H9 (cell line): ENCODE measurements around the gene ERI3. TPM values are rescaled to one million over a fixed set of nuclear protein-coding genes. Genes with fewer than 3 reads are reported as not detected.

Source experiments
- DNase-seq: peaks from one replicate; pipeline ENCODE4 v3.0.0-alpha.2; 2017
- H2AFZ ChIP-seq: one replicate; pipeline ENCODE4 v1.6.1; 2013; ENCODE audit warnings: mild to moderate bottlenecking, low read length, control low read depth, moderate library complexity
- H2AK5ac ChIP-seq: 2 replicates; pipeline ENCODE4 v1.6.1; 2013; ENCODE audit warnings: low read length, control low read depth, mixed read lengths; ENCODE audit not compliant: insufficient read length
- H2BK120ac ChIP-seq: one replicate; pipeline ENCODE4 v1.6.1; 2013; ENCODE audit warnings: low read depth, mild to moderate bottlenecking, low read length, control low read depth, inconsistent platforms; ENCODE audit not compliant: poor library complexity, severe bottlenecking
- H2BK12ac ChIP-seq: 2 replicates; pipeline ENCODE4 v1.6.1; 2013; ENCODE audit warnings: low read length, control low read depth, mixed read lengths, low read depth; ENCODE audit not compliant: insufficient read length
- H2BK15ac ChIP-seq: 2 replicates; pipeline ENCODE4 v1.6.1; 2013; ENCODE audit warnings: low read depth, low read length, control low read depth
- H2BK20ac ChIP-seq: one replicate; pipeline ENCODE4 v1.6.1; 2013; ENCODE audit warnings: low read depth, mild to moderate bottlenecking, low read length, control low read depth, inconsistent platforms; ENCODE audit not compliant: poor library complexity, severe bottlenecking
- H2BK5ac ChIP-seq: 2 replicates; pipeline ENCODE4 v1.6.1; 2013; ENCODE audit warnings: low read length, control low read depth, mixed read lengths; ENCODE audit not compliant: insufficient read length
- H3K14ac ChIP-seq: 2 replicates; pipeline ENCODE4 v1.6.1; 2013; ENCODE audit warnings: low read length, control low read depth; ENCODE audit not compliant: insufficient read depth
- H3K18ac ChIP-seq: 2 replicates; pipeline ENCODE4 v1.6.1; 2013; ENCODE audit warnings: low read depth, mild to moderate bottlenecking, mixed read lengths, low read length, control low read depth; ENCODE audit not compliant: insufficient read length
- H3K23ac ChIP-seq: 2 replicates; pipeline ENCODE4 v1.6.1; 2013; ENCODE audit warnings: low read length, control low read depth, mixed read lengths, low read depth; ENCODE audit not compliant: insufficient read length
- H3K23me2 ChIP-seq: 2 replicates; pipeline ENCODE4 v1.6.1; 2013; ENCODE audit warnings: low read depth, mild to moderate bottlenecking, mixed read lengths, low read length, control low read depth; ENCODE audit not compliant: insufficient read length, poor library complexity, severe bottlenecking
- H3K27ac ChIP-seq: 2 replicates; pipeline ENCODE4 v1.5.1; 2013; ENCODE audit warnings: low read length, control low read depth, mixed read lengths, low read depth; ENCODE audit not compliant: insufficient read length
- H3K27me3 ChIP-seq: 2 replicates; pipeline ENCODE4 v1.6.1; 2013; ENCODE audit warnings: low read length, control low read depth, inconsistent platforms; ENCODE audit not compliant: insufficient read depth
- H3K4ac ChIP-seq: 2 replicates; pipeline ENCODE4 v1.6.1; 2013; ENCODE audit warnings: low read depth, mild to moderate bottlenecking, control low read depth, inconsistent platforms, low read length, moderate library complexity
- H3K4me1 ChIP-seq: 2 replicates; pipeline ENCODE4 v1.6.1; 2013; ENCODE audit warnings: low read length, control low read depth, inconsistent platforms; ENCODE audit not compliant: insufficient read depth
- H3K4me2 ChIP-seq: 2 replicates; pipeline ENCODE4 v1.6.1; 2013; ENCODE audit warnings: low read length, control low read depth, mixed read lengths; ENCODE audit not compliant: insufficient read length, insufficient read depth
- H3K56ac ChIP-seq: 2 replicates; pipeline ENCODE4 v1.6.1; 2013; ENCODE audit warnings: low read depth, mild to moderate bottlenecking, mixed read lengths, low read length, control low read depth; ENCODE audit not compliant: insufficient read length
- H3K79me1 ChIP-seq: 2 replicates; pipeline ENCODE4 v1.6.1; 2013; ENCODE audit warnings: low read depth, mild to moderate bottlenecking, moderate library complexity, low read length, control low read depth, inconsistent platforms; ENCODE audit not compliant: insufficient read depth, poor library complexity, severe bottlenecking
- H3K79me2 ChIP-seq: 2 replicates; pipeline ENCODE4 v1.6.1; 2013; ENCODE audit warnings: low read length, control low read depth, inconsistent platforms; ENCODE audit not compliant: insufficient read depth
- H3K9ac ChIP-seq: 2 replicates; pipeline ENCODE4 v1.6.1; 2013; ENCODE audit warnings: low read length, control low read depth, mixed read lengths; ENCODE audit not compliant: insufficient read length; ENCODE audit errors: extremely low read depth
- H3K9me3 ChIP-seq: one replicate; pipeline ENCODE4 v1.6.1; 2013; ENCODE audit warnings: low read depth, low read length, inconsistent platforms; ENCODE audit not compliant: control insufficient read depth
- H3T11ph ChIP-seq: one replicate; pipeline ENCODE4 v1.6.1; 2013; ENCODE audit warnings: mild to moderate bottlenecking, low read length, control low read depth, inconsistent platforms
- H4K20me1 ChIP-seq: one replicate; pipeline ENCODE4 v1.6.1; 2013; ENCODE audit not compliant: control insufficient read depth, insufficient read length, insufficient read depth
- H4K5ac ChIP-seq: 2 replicates; pipeline ENCODE4 v1.6.1; 2013; ENCODE audit warnings: low read depth, mild to moderate bottlenecking, mixed read lengths, low read length, control low read depth; ENCODE audit not compliant: insufficient read length
- H4K8ac ChIP-seq: replicated peaks from 2 replicates; pipeline ENCODE4 v1.6.1; 2013; ENCODE audit warnings: low read length, control low read depth, mixed read lengths, low read depth; ENCODE audit not compliant: insufficient read length
- H4K91ac ChIP-seq: 2 replicates; pipeline ENCODE4 v1.6.1; 2013; ENCODE audit warnings: low read depth, mild to moderate bottlenecking, moderate library complexity, mixed read lengths, low read length, control low read depth; ENCODE audit not compliant: insufficient read length
- H3K27ac Mint-ChIP-seq, 3 experiments: 2 replicates in 2 of 3; 3 replicates in 1 of 3; pipeline ENCODE4 v1.8.0; 2020 to 2021; ENCODE audit warnings: mixed read lengths in 3 of 3, mild to moderate bottlenecking in 1 of 3, moderate library complexity in 1 of 3
- H3K27me3 Mint-ChIP-seq: 2 replicates; pipeline ENCODE4 v1.8.0; 2021; ENCODE audit warnings: low read depth, mild to moderate bottlenecking, moderate library complexity, mixed read lengths
- H3K36me3 Mint-ChIP-seq, 3 experiments: 2 replicates in 2 of 3; 3 replicates in 1 of 3; pipeline ENCODE4 v1.8.0; 2020 to 2021; ENCODE audit warnings: low read depth in 3 of 3, mixed read lengths in 3 of 3; ENCODE audit not compliant: insufficient read depth in 1 of 3
- H3K4me1 Mint-ChIP-seq, 2 experiments: 2 replicates each; pipeline ENCODE4 v1.8.0; 2020; ENCODE audit warnings: mixed read lengths in 2 of 2
- H3K4me3 Mint-ChIP-seq, 2 experiments: 2 replicates in 1 of 2; 3 replicates in 1 of 2; pipeline ENCODE4 v1.8.0; 2020 to 2021; ENCODE audit warnings: mild to moderate bottlenecking in 2 of 2, mixed read lengths in 2 of 2, moderate library complexity in 1 of 2
- H3K9me3 Mint-ChIP-seq, 2 experiments: 2 replicates in 1 of 2; 3 replicates in 1 of 2; pipeline ENCODE4 v1.8.0; 2020; ENCODE audit warnings: mild to moderate bottlenecking in 2 of 2, mixed read lengths in 2 of 2, moderate library complexity in 1 of 2
- CTCF ChIP-seq: fragments of 200-600 bp; sonication (generic); conservative IDR thresholded peaks from 3 replicates; pipeline ENCODE4 v1.8.0; 2021; ENCODE audit warnings: antibody characterized with exemption, mild to moderate bottlenecking
- WGBS: extraction: QIAGEN DNeasy Blood & Tissue Kit; methylation state at CpG from one replicate; pipeline ENCODE4 v1.1.7; 2013; ENCODE audit warnings: missing lambda C conversion rate, low lambda C conversion rate, mixed read lengths; ENCODE audit not compliant: insufficient read length; ENCODE audit errors: extremely low coverage; 5-methylcytosine and 5-hydroxymethylcytosine counted together
- total RNA-seq: library from RNA; stranded (reverse); gene quantifications from 2 replicates; pipeline ENCODE4 v1.2.1, GENCODE V29; 2021

The ERI3 gene
- total RNA-seq, 1 experiment from 2014 or later = 61.6 TPM

GRCh38 chr1:44359234-44359935, 4.3 kb upstream of the ERI3 start:
- H3K27ac ChIP-seq = no peak overlapping the region
- H3K4me3 Mint-ChIP-seq = no peak overlapping the region

More at GRCh38 chr1:44359234-44359935, 4.3 kb upstream of the ERI3 start:
- peaks cover 30 to 42% of the 10 kb centered on the region in 2 experiments for H3K4me1 Mint-ChIP-seq
- no peaks in the 10 kb centered on the region for H3K36me3 Mint-ChIP-seq
- Histone ChIP-seq H4K91ac (no peak overlapping the region), H3K23ac (no peak overlapping the region), H2AFZ (no peak overlapping the region), H3K9me3 (no peaks in the 10 kb centered on the region), H3K4me1 (0 out of 2 replicates have a peak, but pooled peaks cover 2% of the 10 kb centered on the region), H3K18ac (no peak overlapping the region), H3T11ph (no peak overlapping the region), H3K4ac (no peak overlapping the region), H3K79me2 (no peaks in the 10 kb centered on the region), H3K79me1 (no peaks in the 10 kb centered on the region), H4K20me1 (no peaks in the 10 kb centered on the region), H2BK12ac (no peak overlapping the region), H2BK5ac (no peak overlapping the region), H2AK5ac (no peak overlapping the region), H2BK15ac (no peak overlapping the region), H3K27me3 (no peaks in the 10 kb centered on the region), H3K9ac (no peak overlapping the region), H2BK20ac (no peak overlapping the region), H3K14ac (no peak overlapping the region), H2BK120ac (no peak overlapping the region), H3K56ac (no peak overlapping the region), H4K8ac (no peak overlapping the region), H3K23me2 (peaks cover 5% of the 10 kb centered on the region), H3K4me2 (no peak overlapping the region), H4K5ac (no peak overlapping the region)
- peaks cover 1% of the 10 kb centered on the region for H3K27me3 Mint-ChIP-seq
- no peaks in the 10 kb centered on the region for H3K9me3 Mint-ChIP-seq
- TF ChIP-seq CTCF = no peak
- DNase-seq = no peak
- H3K27ac Mint-ChIP-seq = no peak overlapping the region
- no CpG with 5 or more reads among the region's 6 CpGs for WGBS
